GM12878 (cell line): ENCODE data around the gene RSPH1. TPM values are rescaled to one million over a fixed set of nuclear protein-coding genes. Genes with fewer than 3 reads are reported as not detected.

Experiments used
- ATAC-seq: fragments of 200-7000 bp; cut with Tn5 transposase; 3 replicates; pipeline ENCODE4 v1.9.1; 2020; ENCODE audit warnings: mild to moderate bottlenecking, moderate library complexity
- BruUV-seq: library from RNA; stranded (reverse); fragments of 400-500 nt; replicated peaks from 2 replicates; lab custom pipeline; 2021; lab: Mats Ljungman, UMichigan
- CTCF ChIA-PET: fragments of 300-600 bp; sonication (Branson Sonifier 250); formaldehyde crosslinking; extraction: SDS; loops from one replicate; lab custom pipeline; 2021; ENCODE audit warnings: inconsistent platforms; lab: Yijun Ruan, JAX
- POLR2A ChIA-PET: fragments of 350-600 bp; formaldehyde crosslinking; extraction: SDS; loops from one replicate; lab custom pipeline; 2021; ENCODE audit warnings: inconsistent platforms; lab: Charles Lee
- RAD21 ChIA-PET: fragments of 300-600 bp; sonication (Branson Sonifier 250); formaldehyde crosslinking; loops from one replicate; lab custom pipeline; 2023; ENCODE audit warnings: antibody characterized with exemption; ENCODE audit not compliant: unreplicated experiment; lab: Charles Lee
- SMC1A ChIA-PET: fragments of 300-600 bp; sonication (Branson Sonifier 250); formaldehyde crosslinking; loops from one replicate; lab custom pipeline; 2023; ENCODE audit not compliant: unreplicated experiment, uncharacterized antibody; lab: Charles Lee
- DNase-seq: peaks from one replicate; pipeline ENCODE4 v3.0.0-alpha.2; 2011; ENCODE audit warnings: low read depth, low spot score
- FAIRE-seq: peaks from 3 replicates; lab custom pipeline; 2011; peaks lifted over from hg19 to GRCh38; lab: Jason Lieb, UNC
- H2AFZ ChIP-seq: 2 replicates; pipeline ENCODE4 v1.6.0; 2011; ENCODE audit warnings: low read depth, low read length, control low read depth; ENCODE audit not compliant: control insufficient read depth
- H3K27ac ChIP-seq: 2 replicates; pipeline ENCODE4 v1.5.1; 2011; ENCODE audit warnings: control low read depth; ENCODE audit not compliant: control insufficient read depth, insufficient read depth
- H3K27me3 ChIP-seq, 2 experiments: replicated peaks in 1 of 2; 2 replicates each; pipeline versions ENCODE4 v1.6.0 to v1.6.1; 2011; ENCODE audit warnings: low read length in 1 of 2; ENCODE audit not compliant: control insufficient read depth in 2 of 2, insufficient read depth in 2 of 2
- H3K36me3 ChIP-seq, 2 experiments: 2 replicates each; pipeline ENCODE4 v1.5.1; 2011; ENCODE audit warnings: low read length in 1 of 2; ENCODE audit not compliant: control insufficient read depth in 2 of 2, insufficient read depth in 2 of 2
- H3K4me1 ChIP-seq: 2 replicates; pipeline ENCODE4 v1.6.1; 2011; ENCODE audit warnings: mild to moderate bottlenecking, low read length, moderate library complexity, mixed read lengths; ENCODE audit not compliant: control insufficient read depth, insufficient read depth
- H3K4me2 ChIP-seq: 2 replicates; pipeline ENCODE4 v1.6.0; 2011; ENCODE audit warnings: control low read depth; ENCODE audit not compliant: control insufficient read depth, insufficient read depth
- H3K4me3 ChIP-seq: fragments of 200-600 bp; sonication (generic); 2 replicates; pipeline ENCODE4 v1.5.1; 2016
- H3K79me2 ChIP-seq: 2 replicates; pipeline ENCODE4 v1.6.0; 2011; ENCODE audit warnings: low read length; ENCODE audit not compliant: control insufficient read depth, insufficient read depth
- H3K9ac ChIP-seq: 2 replicates; pipeline ENCODE4 v1.8.0; 2011; ENCODE audit warnings: low read length, control low read depth, mixed read lengths; ENCODE audit not compliant: control insufficient read depth, insufficient read depth
- H3K9me3 ChIP-seq: replicated peaks from 3 replicates; pipeline ENCODE4 v1.5.1; 2011; ENCODE audit warnings: mild to moderate bottlenecking, low read length; ENCODE audit not compliant: control insufficient read depth, insufficient read depth
- H4K20me1 ChIP-seq: 2 replicates; pipeline ENCODE4 v1.6.0; 2011; ENCODE audit not compliant: control insufficient read depth, insufficient read depth
- FOXM1 ChIP-seq: IDR thresholded peaks from 2 replicates; pipeline ENCODE4 v1.6.1; 2012; ENCODE audit warnings: low read depth, mild to moderate bottlenecking, inconsistent platforms, low read length, moderate library complexity
- HDAC6 ChIP-seq: fragments of 200-600 bp; sonication (generic); IDR thresholded peaks from one replicate; pipeline ENCODE4 v1.8.0; 2017; ENCODE audit warnings: antibody characterized with exemption; ENCODE audit not compliant: unreplicated experiment
- IRF3 ChIP-seq: fragments of 450-650 bp; IDR thresholded peaks from 2 replicates; pipeline ENCODE4 v1.6.1; 2014; ENCODE audit warnings: mild to moderate bottlenecking
- JUND ChIP-seq: IDR thresholded peaks from 2 replicates; pipeline ENCODE4 v1.6.1; 2012; ENCODE audit warnings: low read depth, mild to moderate bottlenecking, low read length, improper control_type of control experiment, moderate library complexity
- MTA2 ChIP-seq: fragments of 450-650 bp; IDR thresholded peaks from 2 replicates; pipeline ENCODE4 v1.6.1; 2016; ENCODE audit warnings: low read depth, mild to moderate bottlenecking, moderate library complexity
- RFX5 ChIP-seq: IDR thresholded peaks from 2 replicates; pipeline ENCODE4 v1.6.1; 2011; ENCODE audit warnings: low read depth, low read length, improper control_type of control experiment
- SIN3A ChIP-seq: IDR thresholded peaks from 2 replicates; pipeline ENCODE4 v1.6.1; 2012; ENCODE audit warnings: low read depth, low read length, improper control_type of control experiment
- SMAD1 ChIP-seq: fragments of 450-650 bp; IDR thresholded peaks from 2 replicates; pipeline ENCODE4 v1.6.1; 2018; ENCODE audit warnings: mild to moderate bottlenecking, low read depth; ENCODE audit not compliant: partially characterized antibody
- STAT1 ChIP-seq: fragments of 450-650 bp; conservative IDR thresholded peaks from 2 replicates; pipeline ENCODE4 v1.6.1; 2014; ENCODE audit warnings: antibody characterized with exemption, mild to moderate bottlenecking
- SUPT20H ChIP-seq: IDR thresholded peaks from 2 replicates; pipeline ENCODE4 v1.6.1; 2011; ENCODE audit warnings: low read depth, mild to moderate bottlenecking, low read length, moderate library complexity, borderline replicate concordance; ENCODE audit not compliant: control insufficient read depth
- TCF3 ChIP-seq: IDR thresholded peaks from 2 replicates; pipeline ENCODE4 v1.6.1; 2012; ENCODE audit warnings: low read depth, mild to moderate bottlenecking, low read length, borderline replicate concordance; ENCODE audit not compliant: insufficient read depth
- ZBTB11 ChIP-seq: fragments of 450-650 bp; formaldehyde crosslinking; IDR thresholded peaks from 2 replicates; pipeline ENCODE4 v1.5.0; 2022; ENCODE audit warnings: mild to moderate bottlenecking, missing genetic modification characterization
- ZZZ3 ChIP-seq: IDR thresholded peaks from 2 replicates; pipeline ENCODE4 v1.6.1; 2011; ENCODE audit warnings: low read depth; ENCODE audit not compliant: control insufficient read depth, insufficient read length
- WGBS: methylation state at CpG from one replicate; pipeline ENCODE4 v1.1.6; 2016; ENCODE audit warnings: low lambda C conversion rate; ENCODE audit not compliant: insufficient replicate concordance, insufficient coverage; ENCODE audit errors: missing lambda C conversion rate; 5-methylcytosine and 5-hydroxymethylcytosine counted together
- in situ Hi-C: fragments of 300-500 bp; cut with MboI; formaldehyde crosslinking; loops from 9 replicates; pipeline ENCODE4 v1.14.3; 2018; ENCODE audit warnings: mixed read lengths
- intact Hi-C: fragments of 100-400 bp; cut with micrococcal nuclease; formaldehyde crosslinking; loops from one replicate; pipeline ENCODE4 v1.14.2; 2022; ENCODE audit not compliant: unreplicated experiment
- polyA plus RNA-seq, 11 experiments: library from polyadenylated mRNA; depleted of rRNA in 4 of 11; unstranded in 6 of 11; stranded (reverse) in 5 of 11; fragments of >200 nt; fragmentation: Nextera tagmentation in 4 of 11; fragmentation: Illumina TruSeq in 1 of 11; extraction: Ambion mirVana in 4 of 11; extraction: Trizol in 1 of 11; gene quantifications; 1 replicate in 1 of 11; 2 replicates in 10 of 11; pipeline versions ENCODE4 v1.2.1 to v1.2.3, GENCODE V29; 2011 to 2016; ENCODE audit warnings: inconsistent platforms in 2 of 11, missing spikeins in 2 of 11, low read depth in 1 of 11
- total RNA-seq, 4 experiments: library from RNA; depleted of rRNA in 3 of 4; stranded (reverse); fragments of >200 nt in 3 of 4; fragmentation: Illumina TruSeq in 1 of 4; extraction: Trizol in 1 of 4; gene quantifications; 2 replicates each; pipeline versions ENCODE4 v1.2.1 to v1.2.3, GENCODE V29; 2013 to 2021

Gene RSPH1
- total and polyA plus RNA-seq, 10 of the 15 experiments (the other 5 are each of a cell fraction or from before 2014, with no cell fraction given) = 0.11 to 1.4 (median 0.38) TPM

- Histone ChIP-seq H3K9ac (no peak overlapping the region), H3K36me3 (peaks cover 15 to 16% of the 10 kb centered on the region in 2 experiments), H2AFZ (no peak overlapping the region), H3K4me3 (no peak overlapping the region), H4K20me1 (no peaks in the 10 kb centered on the region), H3K27me3 (no peaks in the 10 kb centered on the region), H3K4me2 (no peak overlapping the region), H3K79me2 (no peaks in the 10 kb centered on the region), H3K9me3 (no peaks in the 10 kb centered on the region), H3K27ac (no peak overlapping the region), H3K4me1 (peaks cover 1% of the 10 kb centered on the region)
- TF ChIP-seq ZZZ3 (no peak), SUPT20H (no peak), FOXM1 (no peak), SMAD1 (no peak), HDAC6 (no peak), ZBTB11 (no peak), IRF3 (no peak), RFX5 (no peak), JUND (no peak), STAT1 (no peak), SIN3A (no peak), MTA2 (no peak), TCF3 (no peak)
- WGBS = 88% methylated on average over 8 of the region's 8 CpGs
- FAIRE-seq (no peak), DNase-seq (no peak), ATAC-seq (no peak)
- ChIA-PET RAD21 (no interaction called here), POLR2A (no interaction called here), CTCF (no interaction called here), SMC1A (no interaction called here)
- intact Hi-C loops (no loop called here), in situ Hi-C loops (no loop called here)
- no TSS peak for BruUV-seq
These were observed 46.2 kb upstream of the RSPH1 start for GRCh38 chr21:42542196-42542595.
